ENCODE data around the gene PRMT7.

PRMT7 gene

GRCh38 chr16:68377221-68377620 is 66.4 kb downstream of the PRMT7 start:
- TF ChIP-seq, protein P1, sequence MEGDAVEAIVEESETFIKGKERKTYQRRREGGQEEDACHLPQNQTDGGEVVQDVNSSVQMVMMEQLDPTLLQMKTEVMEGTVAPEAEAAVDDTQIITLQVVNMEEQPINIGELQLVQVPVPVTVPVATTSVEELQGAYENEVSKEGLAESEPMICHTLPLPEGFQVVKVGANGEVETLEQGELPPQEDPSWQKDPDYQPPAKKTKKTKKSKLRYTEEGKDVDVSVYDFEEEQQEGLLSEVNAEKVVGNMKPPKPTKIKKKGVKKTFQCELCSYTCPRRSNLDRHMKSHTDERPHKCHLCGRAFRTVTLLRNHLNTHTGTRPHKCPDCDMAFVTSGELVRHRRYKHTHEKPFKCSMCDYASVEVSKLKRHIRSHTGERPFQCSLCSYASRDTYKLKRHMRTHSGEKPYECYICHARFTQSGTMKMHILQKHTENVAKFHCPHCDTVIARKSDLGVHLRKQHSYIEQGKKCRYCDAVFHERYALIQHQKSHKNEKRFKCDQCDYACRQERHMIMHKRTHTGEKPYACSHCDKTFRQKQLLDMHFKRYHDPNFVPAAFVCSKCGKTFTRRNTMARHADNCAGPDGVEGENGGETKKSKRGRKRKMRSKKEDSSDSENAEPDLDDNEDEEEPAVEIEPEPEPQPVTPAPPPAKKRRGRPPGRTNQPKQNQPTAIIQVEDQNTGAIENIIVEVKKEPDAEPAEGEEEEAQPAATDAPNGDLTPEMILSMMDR (conservative IDR thresholded peaks at IDR 0.05; ENCODE audit: low read length) = no peak
- no peak for TF ChIP-seq EZH2phosphoT487 (IDR thresholded peaks at IDR 0.05; ENCODE audit: borderline replicate concordance)
- H3K4me3 ChIP-seq (ENCODE audit: low read length, poor library complexity, severe bottlenecking) = no peak overlapping the region
- H3K9me3 ChIP-seq (ENCODE audit: insufficient read depth, low read depth, low read length) = no peaks in the 10 kb centered on the region
- no peaks in the 10 kb centered on the region for H3K36me3 ChIP-seq (ENCODE audit: insufficient read depth, low read length)
- H3K9ac ChIP-seq (ENCODE audit: low read depth, low read length, poor library complexity, severe bottlenecking) = no peak overlapping the region
- H3K27me3 ChIP-seq (ENCODE audit: insufficient read depth, low read length, poor library complexity, severe bottlenecking) = no peaks in the 10 kb centered on the region
- H3K9me2 ChIP-seq (replicated peaks; ENCODE audit: low read depth, low read length) = no peaks in the 10 kb centered on the region
- no peak overlapping the region for H3K4me2 ChIP-seq (ENCODE audit: low read depth, low read length, poor library complexity, severe bottlenecking)
- no peaks in the 10 kb centered on the region for H3K79me2 ChIP-seq (ENCODE audit: insufficient read depth, low read length)
- no peaks in the 10 kb centered on the region for H3F3A ChIP-seq (ENCODE audit: low read depth)
- H4K20me1 ChIP-seq (ENCODE audit: insufficient read depth, low read length, poor library complexity, severe bottlenecking) = no peaks in the 10 kb centered on the region
- H2AFZ ChIP-seq (ENCODE audit: low read length) = no peak overlapping the region
- no peaks in the 10 kb centered on the region for H3K4me1 ChIP-seq (ENCODE audit: insufficient read depth, low read length, poor library complexity, severe bottlenecking)

DNA sequence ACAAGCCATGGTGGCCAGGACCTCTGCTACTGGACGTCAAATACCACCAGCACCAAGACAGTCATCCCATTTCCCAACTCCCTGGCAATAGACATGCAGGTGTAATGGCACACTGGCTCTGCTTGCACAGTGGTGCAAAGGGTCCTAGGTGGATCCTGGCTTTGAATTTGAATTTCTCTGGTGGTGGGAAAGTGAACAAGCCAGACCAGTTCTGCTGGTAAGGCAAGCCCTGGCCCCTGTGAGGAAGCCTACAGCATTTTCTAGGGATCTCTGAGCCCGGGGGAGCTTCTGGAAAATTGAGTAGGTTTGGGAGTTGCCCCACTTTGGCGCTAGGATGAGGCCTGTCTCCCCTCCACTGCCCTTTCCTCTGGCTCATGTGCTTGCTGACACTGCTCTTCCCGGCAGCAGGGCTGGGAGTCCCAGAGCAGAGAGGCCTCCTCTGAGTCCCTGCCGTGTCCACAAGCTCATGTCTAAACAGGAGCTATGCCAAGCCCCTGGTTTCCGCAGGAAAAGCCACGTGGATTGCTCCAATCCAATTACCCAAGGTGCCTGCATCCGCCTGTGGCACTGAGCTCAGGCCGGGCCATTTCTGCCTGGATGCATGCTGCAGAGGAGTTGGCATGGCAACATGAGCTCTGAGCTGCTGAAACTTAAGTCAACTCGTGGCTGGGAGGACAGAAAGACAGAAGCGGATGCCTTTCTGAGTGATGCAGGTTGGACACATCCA is 67.0 kb downstream of the PRMT7 start:
- TF ChIP-seq, protein P1 (conservative IDR thresholded peaks at IDR 0.05; ENCODE audit: low read length) = no peak
- no peak for TF ChIP-seq EZH2phosphoT487 (IDR thresholded peaks at IDR 0.05; ENCODE audit: borderline replicate concordance)
- no peaks in the 10 kb centered on the region for H3K27me3 ChIP-seq (ENCODE audit: insufficient read depth, low read length, poor library complexity, severe bottlenecking)

DNA sequence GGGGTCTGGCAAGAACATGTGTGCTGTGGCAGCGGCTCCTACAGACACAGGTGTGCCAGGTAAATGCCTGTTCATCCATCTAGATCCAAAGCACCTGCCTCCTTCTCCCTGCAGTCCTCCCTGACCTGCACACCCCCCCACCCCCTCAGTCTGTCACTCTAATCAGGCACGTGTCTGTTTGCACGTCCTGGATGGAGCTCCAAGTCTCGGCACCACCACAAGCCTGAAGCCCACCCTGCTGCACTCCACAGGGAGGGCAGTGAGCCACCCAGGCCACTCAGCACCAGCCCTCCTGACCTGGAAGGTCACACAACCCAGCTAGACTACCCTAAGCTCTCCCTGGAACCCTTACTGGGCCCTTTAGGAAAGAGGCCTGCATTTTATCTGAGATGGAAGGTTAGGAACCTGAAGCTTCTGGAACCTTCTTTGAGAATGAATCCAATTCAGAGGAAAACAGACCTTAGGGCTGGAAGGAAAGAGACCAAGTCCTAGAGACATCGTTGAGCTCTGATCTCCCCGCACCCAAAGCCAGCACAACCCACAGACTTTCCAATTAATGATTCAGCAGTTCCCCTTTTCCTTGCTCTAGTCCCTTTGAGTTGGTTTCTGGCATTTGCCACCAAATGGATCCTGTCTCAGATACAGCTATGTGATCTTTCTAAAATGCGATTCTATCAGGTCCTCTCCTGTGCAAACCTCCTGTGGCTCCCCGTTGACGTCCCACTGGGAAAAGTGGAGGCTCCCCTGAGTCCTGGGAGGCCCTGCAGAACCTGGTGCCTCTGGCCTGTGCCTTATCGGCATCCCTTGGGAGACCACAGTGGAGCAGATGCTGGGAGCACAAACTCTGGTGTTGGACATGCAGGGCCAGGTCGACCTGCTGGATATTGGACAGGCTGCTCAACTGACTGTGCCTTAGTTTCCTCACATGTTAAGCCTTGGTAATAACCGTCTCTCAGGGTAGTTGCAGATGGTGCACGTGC is 67.9 kb downstream of the PRMT7 start:
- TF ChIP-seq, protein P1 (conservative IDR thresholded peaks at IDR 0.05; ENCODE audit: low read length) = no peak
- no peak for TF ChIP-seq EZH2phosphoT487 (IDR thresholded peaks at IDR 0.05; ENCODE audit: borderline replicate concordance)
- H3K9ac ChIP-seq (ENCODE audit: low read depth, low read length, poor library complexity, severe bottlenecking) = peak overlapping the region; percentile 8
- H3K4me3 ChIP-seq (ENCODE audit: low read length, poor library complexity, severe bottlenecking) = no peak overlapping the region

More for the DNA sequence above, 67.0 kb downstream of the PRMT7 start:
- H3K36me3 ChIP-seq (ENCODE audit: insufficient read depth, low read length) = no peaks in the 10 kb centered on the region
- H3K79me2 ChIP-seq (ENCODE audit: insufficient read depth, low read length) = no peaks in the 10 kb centered on the region
- H4K20me1 ChIP-seq (ENCODE audit: insufficient read depth, low read length, poor library complexity, severe bottlenecking) = no peaks in the 10 kb centered on the region
- no peaks in the 10 kb centered on the region for H3F3A ChIP-seq (ENCODE audit: low read depth)
- H3K4me1 ChIP-seq (ENCODE audit: insufficient read depth, low read length, poor library complexity, severe bottlenecking) = no peaks in the 10 kb centered on the region
- no peak overlapping the region for H3K4me3 ChIP-seq (ENCODE audit: low read length, poor library complexity, severe bottlenecking)
- H2AFZ ChIP-seq (ENCODE audit: low read length) = no peak overlapping the region
- no peaks in the 10 kb centered on the region for H3K9me3 ChIP-seq (ENCODE audit: insufficient read depth, low read depth, low read length)
- no peak overlapping the region for H3K9ac ChIP-seq (ENCODE audit: low read depth, low read length, poor library complexity, severe bottlenecking)
- H3K4me2 ChIP-seq (ENCODE audit: low read depth, low read length, poor library complexity, severe bottlenecking) = no peak overlapping the region
- no peaks in the 10 kb centered on the region for H3K9me2 ChIP-seq (replicated peaks; ENCODE audit: low read depth, low read length)

More for the DNA sequence above, 67.9 kb downstream of the PRMT7 start:
- no peaks in the 10 kb centered on the region for H3K27me3 ChIP-seq (ENCODE audit: insufficient read depth, low read length, poor library complexity, severe bottlenecking)
- no peaks in the 10 kb centered on the region for H3K36me3 ChIP-seq (ENCODE audit: insufficient read depth, low read length)
- no peaks in the 10 kb centered on the region for H3K4me1 ChIP-seq (ENCODE audit: insufficient read depth, low read length, poor library complexity, severe bottlenecking)
- H3K4me2 ChIP-seq (ENCODE audit: low read depth, low read length, poor library complexity, severe bottlenecking) = no peak overlapping the region
- H3F3A ChIP-seq (ENCODE audit: low read depth) = no peaks in the 10 kb centered on the region
- H2AFZ ChIP-seq (ENCODE audit: low read length) = no peak overlapping the region
- no peaks in the 10 kb centered on the region for H4K20me1 ChIP-seq (ENCODE audit: insufficient read depth, low read length, poor library complexity, severe bottlenecking)
- no peaks in the 10 kb centered on the region for H3K9me2 ChIP-seq (replicated peaks; ENCODE audit: low read depth, low read length)
- H3K9me3 ChIP-seq (ENCODE audit: insufficient read depth, low read depth, low read length) = no peaks in the 10 kb centered on the region
- H3K79me2 ChIP-seq (ENCODE audit: insufficient read depth, low read length) = no peaks in the 10 kb centered on the region
